HG02610 (cell line): ENCODE measurements around the gene DROSHA.
"Not testable (repeated sequence)": the region's sequence is repeated elsewhere in the genome, so short reads cannot be mapped to it uniquely, and the experiment has no call there.

Experiments
- ATAC-seq: cut with Tn5 transposase; IDR thresholded peaks from one replicate; pipeline ENCODE4 v1.9.1; 2021; ENCODE audit warnings: mild to moderate bottlenecking, moderate library complexity; ENCODE audit not compliant: unreplicated experiment

The DROSHA gene

GRCh38 chr5:31385774-31386537 lies 145.9 kb downstream of the DROSHA start:
- no peak for ATAC-seq

DNA sequence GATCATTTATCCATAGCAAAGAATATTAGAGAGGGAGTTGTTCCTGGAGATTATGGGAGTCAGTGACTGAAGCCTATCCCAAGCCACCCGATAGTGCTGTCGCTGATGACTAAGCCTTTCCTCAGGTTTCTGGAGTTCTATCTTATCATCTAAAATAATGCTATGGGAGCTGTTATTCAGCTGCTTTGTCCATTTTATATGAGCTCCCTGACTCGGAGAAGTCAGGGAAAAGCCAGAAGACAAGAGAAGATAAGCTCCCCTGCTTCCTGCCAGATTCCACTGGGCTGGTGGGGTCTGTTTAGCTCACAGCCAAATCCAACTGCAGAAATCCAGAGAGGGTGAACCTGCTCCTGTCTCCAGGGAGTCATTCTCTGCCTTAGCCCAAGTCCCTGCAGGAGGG lies 148.2 kb downstream of the DROSHA start:
- ATAC-seq = no peak

GRCh38 chr5:31382051-31382878 lies 149.6 kb downstream of the DROSHA start:
- peak; percentile 97 for ATAC-seq

DNA sequence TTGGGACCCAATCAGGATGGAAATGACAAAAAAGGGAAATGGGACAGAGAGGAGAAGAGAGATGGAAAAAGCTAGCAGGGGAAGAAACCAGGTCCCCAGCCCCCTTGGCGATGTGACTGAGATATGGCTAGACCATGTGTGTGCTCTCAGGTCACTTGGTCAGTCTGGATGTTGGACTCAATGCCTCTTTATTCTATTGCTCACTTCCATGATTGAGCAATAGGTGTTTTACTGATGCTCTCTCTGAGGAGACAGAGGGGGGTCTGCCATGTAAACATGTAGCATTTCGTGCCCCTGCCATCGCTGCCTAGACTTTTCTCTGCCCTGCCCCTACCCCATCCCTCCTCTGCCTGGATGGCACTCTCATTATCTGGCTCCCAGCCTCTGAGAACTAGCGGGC lies 150.6 kb downstream of the DROSHA start:
- ATAC-seq = no peak

DNA sequence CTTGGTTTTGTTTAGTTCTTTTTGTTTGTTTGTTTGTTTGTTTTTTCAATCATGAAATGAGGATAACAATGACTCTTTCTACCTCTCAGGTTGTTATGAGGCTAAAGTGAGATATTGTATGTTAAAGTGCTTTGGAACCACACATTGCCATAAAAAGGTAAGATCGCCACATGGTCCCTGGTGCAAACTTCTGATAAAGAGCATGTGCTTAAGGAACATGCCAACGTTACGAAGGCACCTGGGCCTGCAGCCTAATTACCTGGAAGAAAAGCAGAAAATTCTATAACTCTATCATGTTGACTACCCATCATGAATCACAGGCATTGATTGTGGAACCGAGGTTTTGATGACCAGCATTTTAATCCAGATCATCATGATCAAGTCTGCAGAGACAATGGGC lies 151.8 kb downstream of the DROSHA start:
- ATAC-seq = no peak

DNA sequence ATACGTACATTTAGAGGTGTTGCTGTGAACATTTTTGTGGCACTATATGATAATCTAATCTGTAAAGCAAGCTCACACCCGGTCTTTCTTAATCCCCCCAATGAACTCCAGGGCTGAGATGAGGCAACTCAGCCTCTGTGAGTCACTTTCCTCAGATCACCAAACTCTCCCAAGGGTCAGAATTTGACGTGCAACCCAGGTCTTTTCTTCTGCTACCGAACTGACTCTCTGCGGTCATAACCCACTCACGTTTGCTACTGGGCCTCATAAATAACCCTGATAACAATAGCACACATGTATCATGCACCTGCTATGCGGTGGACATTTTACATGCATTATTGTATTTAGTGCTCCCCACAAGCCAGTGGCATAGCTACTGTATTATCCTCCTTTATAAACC lies 153.1 kb downstream of the DROSHA start:
- no peak for ATAC-seq

GRCh38 chr5:31378136-31378535 lies 153.8 kb downstream of the DROSHA start:
- no peak for ATAC-seq

GRCh38 chr5:31377274-31377946 lies 154.5 kb downstream of the DROSHA start:
- no peak for ATAC-seq

DNA sequence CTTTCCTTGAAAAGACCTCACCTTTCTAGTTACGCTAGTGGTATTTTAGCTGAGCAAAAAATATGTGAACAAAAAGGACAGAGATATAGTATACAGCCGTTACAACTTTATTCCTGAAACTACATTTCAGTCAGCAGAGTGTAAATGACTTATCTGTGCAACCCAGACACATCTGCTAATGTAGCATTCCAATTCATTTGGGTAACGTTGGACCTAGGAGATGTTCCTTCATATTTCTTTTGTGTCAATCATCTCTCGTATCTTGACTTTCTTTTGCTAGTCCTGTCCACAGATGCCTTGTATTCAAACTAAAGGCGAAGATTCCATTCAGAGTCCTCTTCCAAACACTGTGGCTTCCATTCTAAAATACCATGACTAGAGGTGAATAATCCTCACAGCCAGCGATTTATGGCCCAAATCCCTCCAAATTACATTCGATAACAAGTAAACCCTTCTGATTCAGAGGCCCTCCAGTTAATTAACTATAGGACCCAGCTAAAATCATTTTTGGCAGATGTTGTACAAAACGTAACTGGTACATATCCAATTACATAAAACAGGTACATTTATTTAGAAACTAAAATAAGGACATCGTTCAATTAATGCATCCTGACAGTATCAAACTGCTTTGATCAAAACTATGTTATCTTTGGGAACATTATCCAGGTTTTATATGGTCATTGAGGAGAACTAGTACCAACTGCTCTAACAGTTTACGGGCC lies 155.7 kb downstream of the DROSHA start:
- ATAC-seq = no peak

- ATAC-seq = no peak
These were observed 159.8 kb downstream of the DROSHA start for GRCh38 chr5:31372124-31372523.

DNA sequence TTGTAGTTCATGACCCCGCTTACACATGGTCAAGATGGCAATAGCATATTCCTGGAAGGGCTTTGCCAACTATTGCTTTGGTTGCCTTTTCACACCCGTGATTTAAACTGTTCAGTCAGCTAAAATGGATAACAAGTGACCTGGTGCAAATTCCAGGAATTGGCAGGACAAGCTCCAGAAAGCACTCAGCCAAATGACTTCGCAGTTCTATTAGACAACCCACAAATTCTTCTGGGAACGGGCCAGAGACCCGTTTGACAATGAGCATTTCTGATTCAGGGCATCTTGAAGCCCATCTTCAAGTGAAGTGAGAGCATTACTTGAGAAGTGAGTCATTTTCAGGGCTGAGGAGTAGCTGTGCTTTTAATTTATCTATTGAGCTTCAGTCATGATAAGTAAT lies 165.0 kb downstream of the DROSHA start:
- ATAC-seq = no peak

DNA sequence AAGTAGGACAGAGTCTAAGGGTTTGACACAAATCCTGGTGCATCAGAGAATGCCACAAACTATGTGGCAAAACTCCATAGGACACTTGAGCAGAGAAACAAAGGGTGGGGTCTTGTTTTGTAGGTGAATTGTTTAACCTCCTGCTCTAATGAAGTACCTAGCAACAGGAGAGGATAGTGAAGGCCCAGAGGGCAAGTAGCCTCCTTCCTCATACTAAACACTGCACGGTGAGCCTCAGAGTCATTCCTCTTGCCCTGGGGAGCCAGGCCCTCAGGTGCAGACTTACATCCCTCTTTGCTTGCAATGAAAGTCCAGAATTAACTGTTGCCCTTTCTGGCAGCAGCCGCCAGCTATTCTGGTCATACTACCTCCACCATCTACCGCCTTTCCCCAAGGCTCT lies 166.1 kb downstream of the DROSHA start:
- ATAC-seq = no peak

DNA sequence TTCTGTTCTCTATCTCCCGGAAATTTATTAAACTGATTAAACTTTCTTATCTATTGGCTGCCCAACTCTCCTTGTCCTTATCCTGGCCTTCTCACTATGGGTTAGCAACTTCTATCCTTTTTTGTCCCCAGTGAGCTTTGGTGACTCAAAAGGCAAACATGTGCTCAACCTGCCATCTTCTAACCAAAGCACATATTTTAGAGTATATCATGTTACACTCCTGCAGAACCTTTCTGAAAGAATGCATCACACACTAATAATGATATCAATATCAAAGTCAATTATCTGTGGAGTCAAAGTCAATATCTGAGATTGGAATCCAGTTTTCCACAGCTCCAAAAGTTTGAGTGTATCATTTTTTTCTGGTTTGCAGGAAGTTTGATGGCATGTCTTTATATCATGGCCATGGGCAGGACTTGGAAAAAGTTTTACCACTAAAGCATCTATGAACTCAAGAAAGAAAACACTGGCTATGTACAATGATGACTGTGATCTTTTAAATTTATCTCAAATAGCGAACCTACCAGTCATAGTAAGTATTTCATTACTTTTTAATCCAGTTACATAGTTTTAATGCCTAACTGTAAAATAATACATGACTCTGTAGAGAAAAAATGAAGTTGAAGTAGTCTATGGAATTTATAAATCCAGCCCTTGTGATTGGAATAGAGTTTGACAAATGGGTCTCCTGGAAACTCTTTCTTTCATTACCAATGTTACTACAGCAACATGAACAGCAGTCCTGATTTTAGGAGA lies 166.8 kb downstream of the DROSHA start:
- no peak for ATAC-seq

- no peak for ATAC-seq
These were observed 168.8 kb downstream of the DROSHA start for GRCh38 chr5:31362931-31363568.

DNA sequence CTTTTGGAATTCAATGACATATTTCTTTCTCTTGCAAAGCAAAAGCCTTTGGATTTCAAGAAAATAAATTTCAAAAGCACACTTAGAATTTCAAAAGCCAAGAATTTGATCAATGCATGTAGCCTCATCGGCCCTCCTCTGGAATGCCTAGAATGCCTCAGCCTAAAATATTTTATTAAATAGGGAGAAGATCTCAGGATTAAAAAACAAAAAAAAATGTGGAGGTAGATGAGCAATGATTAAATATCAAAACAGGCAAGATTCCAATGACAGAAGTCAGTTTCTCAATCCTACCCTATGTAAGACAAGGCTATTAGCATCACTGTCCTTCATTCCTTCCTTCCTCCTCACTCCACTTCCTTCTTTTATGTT lies 169.4 kb downstream of the DROSHA start:
- no peak for ATAC-seq

- ATAC-seq = not testable (repeated sequence)
These were observed 170.0 kb downstream of the DROSHA start for GRCh38 chr5:31361704-31362528.

GRCh38 chr5:31361234-31361633 lies 170.7 kb downstream of the DROSHA start:
- ATAC-seq = no peak

DNA sequence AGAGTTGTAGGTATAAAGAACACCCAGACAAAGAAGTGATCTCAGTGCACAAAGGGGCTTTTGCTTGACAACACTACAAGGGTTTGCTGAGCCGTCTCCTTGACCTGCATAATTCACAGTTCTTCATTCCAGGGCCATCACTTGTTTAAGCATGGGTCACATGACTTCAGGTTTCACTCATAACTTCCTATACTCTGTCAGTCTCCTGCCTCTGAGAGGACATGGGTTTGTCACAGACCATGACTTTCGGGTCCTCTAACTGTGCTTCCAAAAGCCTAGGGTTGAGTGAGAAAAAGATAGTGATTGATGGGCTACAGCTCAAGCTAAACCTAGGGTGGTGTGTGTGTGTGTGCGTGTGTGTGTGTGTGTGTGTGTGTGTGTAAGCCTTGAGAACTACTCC lies 172.1 kb downstream of the DROSHA start:
- peak; percentile 71 for ATAC-seq

DNA sequence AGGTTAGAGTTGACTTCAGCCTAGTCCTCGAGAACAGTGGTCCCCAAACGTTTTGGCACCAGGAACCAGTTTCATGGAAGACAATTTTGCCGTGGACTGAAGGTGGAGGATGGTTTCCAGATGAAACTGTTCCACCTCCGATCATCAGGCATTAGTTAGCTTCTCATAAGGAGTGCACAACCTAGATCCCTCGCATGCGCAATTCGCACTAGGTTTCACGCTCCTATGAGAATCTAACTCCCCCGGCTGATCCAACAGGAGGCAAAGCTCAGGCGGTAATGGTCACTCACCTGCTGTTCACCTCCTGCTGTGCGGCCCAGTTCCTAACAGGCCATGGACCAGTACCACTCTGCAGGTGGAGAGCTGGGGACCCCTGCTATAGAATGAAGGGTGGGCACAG lies 174.9 kb downstream of the DROSHA start:
- ATAC-seq = no peak
